Measurements from ENCODE around the gene KRT7.
A peak's percentile ranks its signal among the peaks of the same experiment; 100 is the strongest.
"Not testable (repeated sequence)": the region's sequence is repeated elsewhere in the genome, so short reads cannot be mapped to it uniquely, and the experiment has no call there.

Gene KRT7

GRCh38 chr12:52255926-52256583, 23.0 kb downstream of the KRT7 start:
- DNase-seq (ENCODE audit: low read depth, low spot score) = no peak

GRCh38 chr12:52256584-52256935, 23.5 kb downstream of the KRT7 start:
- DNase-seq (ENCODE audit: low read depth, low spot score) = no peak

GRCh38 chr12:52257074-52257551, 24.1 kb downstream of the KRT7 start:
- DNase-seq (ENCODE audit: low read depth, low spot score) = no peak

GRCh38 chr12:52257922-52258321, 24.9 kb downstream of the KRT7 start:
- not testable (repeated sequence) for DNase-seq (ENCODE audit: low read depth, low spot score)

DNA sequence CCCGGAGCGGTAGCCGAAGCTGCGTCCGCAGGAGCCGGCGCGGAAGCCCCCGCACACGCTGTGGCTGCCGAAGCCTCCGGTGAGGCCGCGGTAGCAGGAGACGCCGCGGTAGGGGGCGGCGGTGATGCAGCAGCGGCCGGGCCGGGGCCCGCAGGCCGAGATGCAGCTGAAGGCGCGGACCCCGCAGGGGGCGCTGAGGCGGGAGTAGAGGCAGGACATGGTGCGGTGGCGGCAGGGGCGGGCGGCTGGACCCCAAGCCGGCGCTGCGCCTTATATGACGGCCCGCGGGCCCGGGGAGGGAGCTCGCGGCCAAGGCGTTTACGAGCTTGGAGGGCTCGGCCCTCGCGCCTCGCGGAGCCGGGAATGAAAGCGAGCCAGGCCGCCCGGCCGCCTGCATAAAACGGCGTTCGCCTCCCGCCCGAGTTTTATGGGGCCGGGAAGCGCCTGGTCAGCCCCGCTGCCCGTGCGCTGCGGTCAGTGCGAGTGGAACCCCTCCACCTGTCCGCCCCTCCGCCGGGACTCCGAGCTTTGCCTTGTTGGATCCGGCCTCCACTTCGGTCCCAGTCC, 25.4 kb downstream of the KRT7 start:
- no peak for DNase-seq (ENCODE audit: low read depth, low spot score)

- no peak for DNase-seq (ENCODE audit: low read depth, low spot score)
Observed at GRCh38 chr12:52259657-52260243, 26.7 kb downstream of the KRT7 start.

DNA sequence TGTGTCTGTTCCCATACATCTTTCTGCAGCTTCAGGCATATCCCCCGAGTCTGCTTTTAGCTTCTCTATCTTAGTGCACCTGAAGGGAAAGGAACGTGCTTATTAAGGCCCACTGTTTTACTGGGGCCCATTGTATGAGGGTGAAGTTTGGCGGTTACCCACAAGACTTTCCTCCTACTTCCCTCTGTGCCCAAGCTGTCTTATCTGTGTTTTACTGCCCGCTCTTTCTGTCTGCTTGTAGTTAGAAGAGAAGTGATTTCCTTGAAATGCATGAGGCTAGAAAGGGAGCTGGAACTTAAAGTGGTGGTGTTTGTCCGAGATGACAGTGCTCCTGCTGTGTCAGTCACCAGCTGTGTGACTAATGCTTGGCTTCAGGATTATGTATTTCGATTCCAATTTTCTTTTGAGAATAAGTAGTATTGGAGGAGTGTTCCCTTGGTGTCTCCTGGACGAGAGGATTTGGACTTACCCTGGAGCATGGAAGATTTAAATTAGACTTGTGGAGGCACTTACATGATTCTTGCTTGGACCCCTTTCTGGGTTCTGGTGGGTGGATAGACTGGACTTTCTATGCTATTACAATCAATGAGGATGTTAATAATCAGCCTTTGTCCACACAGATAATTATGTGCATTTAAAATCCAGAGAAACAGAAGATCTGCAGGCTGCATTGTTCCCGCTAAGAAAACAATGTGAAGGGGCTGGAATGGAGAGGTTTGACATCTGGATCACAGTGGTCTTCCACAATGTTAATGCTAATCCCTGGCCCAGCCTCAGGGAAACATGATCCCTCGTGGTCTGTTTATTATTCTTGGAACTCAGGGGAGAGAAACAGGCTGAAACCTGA, 27.5 kb downstream of the KRT7 start:
- DNase-seq (ENCODE audit: low read depth, low spot score) = peak; percentile 33

DNA sequence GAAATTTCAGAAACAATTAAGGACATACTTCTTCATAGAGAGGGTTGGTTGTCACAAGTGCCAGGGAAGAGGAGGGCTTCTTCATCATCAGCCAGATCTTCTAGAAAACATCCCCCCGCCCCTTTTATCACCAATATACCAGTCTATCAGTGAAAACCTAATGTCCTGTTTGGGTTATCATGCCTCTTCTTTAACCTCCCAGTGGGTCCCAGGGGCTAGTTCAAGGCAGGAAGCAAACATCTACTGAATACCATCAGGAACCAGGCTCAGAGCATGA, 28.1 kb downstream of the KRT7 start:
- no peak for DNase-seq (ENCODE audit: low read depth, low spot score)

- DNase-seq (ENCODE audit: low read depth, low spot score) = no peak
Observed at GRCh38 chr12:52262286-52262685, 29.2 kb downstream of the KRT7 start.

GRCh38 chr12:52263761-52264434, 30.9 kb downstream of the KRT7 start:
- no peak for DNase-seq (ENCODE audit: low read depth, low spot score)

DNA sequence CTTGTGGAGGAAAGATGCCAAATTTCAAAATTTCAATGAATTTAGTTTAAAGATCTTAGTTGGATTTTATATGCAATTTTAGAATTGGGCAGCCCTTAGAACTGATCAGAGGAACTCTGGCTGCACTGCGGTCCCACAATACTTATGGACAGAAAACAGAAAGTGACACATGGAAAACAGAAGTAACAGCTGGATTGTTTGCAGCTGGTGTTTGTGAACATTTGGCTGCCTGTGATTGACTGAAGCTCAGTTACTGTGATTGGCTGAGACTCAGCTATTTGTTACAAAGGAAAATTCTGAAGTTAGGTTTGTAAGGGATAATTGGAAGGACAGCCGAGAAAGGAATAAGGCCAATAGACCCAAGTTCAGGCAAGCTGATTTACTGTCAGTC, 31.4 kb downstream of the KRT7 start:
- DNase-seq (ENCODE audit: low read depth, low spot score) = no peak

DNA sequence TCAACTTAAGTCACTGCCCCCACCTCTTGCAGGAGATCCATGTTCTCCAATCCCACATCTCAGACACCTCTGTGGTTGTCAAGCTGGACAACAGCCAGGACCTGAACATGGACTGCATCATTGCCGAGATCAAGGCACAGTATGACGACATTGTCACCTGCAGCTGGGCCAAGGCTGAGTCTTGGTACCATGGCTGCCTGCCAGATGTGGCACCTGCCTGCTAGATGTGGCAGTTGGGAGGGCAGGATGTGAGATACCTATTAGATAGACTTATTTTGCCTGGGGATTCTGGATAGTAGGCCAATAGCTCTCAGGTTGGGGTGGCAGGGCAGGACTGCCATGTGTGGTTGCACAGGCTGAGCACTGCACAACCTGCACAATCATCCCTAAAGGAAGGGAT, 33.5 kb downstream of the KRT7 start:
- no peak for DNase-seq (ENCODE audit: low read depth, low spot score)

- no peak for DNase-seq (ENCODE audit: low read depth, low spot score)
Observed at GRCh38 chr12:52267266-52267665, 34.2 kb downstream of the KRT7 start.

DNA sequence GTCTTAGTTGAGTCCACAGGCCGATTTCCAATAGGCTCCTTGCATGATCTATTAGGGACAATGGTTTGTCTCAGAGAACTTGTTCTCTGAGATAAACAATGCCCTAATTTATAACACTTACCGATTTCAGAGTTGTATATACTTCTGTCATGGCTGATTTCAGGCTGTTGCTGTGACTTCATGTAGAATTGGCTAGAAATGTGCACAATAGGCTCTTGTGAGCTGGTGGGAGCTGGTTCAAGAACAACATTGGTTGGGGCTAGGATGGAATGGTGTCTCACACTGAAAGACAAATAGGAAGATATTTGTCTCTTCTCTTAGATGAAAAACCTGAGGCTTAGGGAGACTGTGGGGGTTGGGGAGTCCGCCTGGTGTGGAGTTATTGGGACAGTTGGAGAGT, 34.7 kb downstream of the KRT7 start:
- DNase-seq (ENCODE audit: low read depth, low spot score) = no peak

GRCh38 chr12:52268212-52268611, 35.2 kb downstream of the KRT7 start:
- no peak for DNase-seq (ENCODE audit: low read depth, low spot score)

DNA sequence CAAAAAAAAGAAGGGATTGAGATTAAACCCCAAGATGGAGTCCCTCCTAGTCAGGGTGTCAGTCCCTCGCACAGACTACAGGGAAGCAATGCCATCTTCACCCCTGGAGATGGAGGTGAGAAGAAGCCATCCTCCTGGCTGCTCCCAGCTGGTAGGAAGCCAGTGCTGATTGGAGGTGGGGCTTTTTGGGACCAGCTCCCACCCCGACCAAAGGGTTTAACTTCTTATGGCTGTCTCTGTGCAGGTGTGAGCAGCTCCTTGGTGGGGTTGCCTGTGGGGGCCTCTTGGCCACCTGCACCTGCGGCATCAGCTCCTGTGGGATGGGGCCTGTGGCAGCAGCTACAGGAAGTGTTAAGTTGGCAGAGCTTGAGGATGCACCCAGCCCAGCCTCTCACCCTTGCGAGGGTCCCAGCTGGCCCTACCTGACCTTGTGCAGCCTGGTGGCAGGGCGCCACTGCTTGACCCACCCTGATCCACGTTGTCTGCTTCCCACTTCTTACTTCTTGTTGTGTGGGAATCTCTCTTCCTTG, 37.6 kb downstream of the KRT7 start:
- no peak for DNase-seq (ENCODE audit: low read depth, low spot score)

GRCh38 chr12:52271158-52271557, 38.1 kb downstream of the KRT7 start:
- no peak for DNase-seq (ENCODE audit: low read depth, low spot score)

DNA sequence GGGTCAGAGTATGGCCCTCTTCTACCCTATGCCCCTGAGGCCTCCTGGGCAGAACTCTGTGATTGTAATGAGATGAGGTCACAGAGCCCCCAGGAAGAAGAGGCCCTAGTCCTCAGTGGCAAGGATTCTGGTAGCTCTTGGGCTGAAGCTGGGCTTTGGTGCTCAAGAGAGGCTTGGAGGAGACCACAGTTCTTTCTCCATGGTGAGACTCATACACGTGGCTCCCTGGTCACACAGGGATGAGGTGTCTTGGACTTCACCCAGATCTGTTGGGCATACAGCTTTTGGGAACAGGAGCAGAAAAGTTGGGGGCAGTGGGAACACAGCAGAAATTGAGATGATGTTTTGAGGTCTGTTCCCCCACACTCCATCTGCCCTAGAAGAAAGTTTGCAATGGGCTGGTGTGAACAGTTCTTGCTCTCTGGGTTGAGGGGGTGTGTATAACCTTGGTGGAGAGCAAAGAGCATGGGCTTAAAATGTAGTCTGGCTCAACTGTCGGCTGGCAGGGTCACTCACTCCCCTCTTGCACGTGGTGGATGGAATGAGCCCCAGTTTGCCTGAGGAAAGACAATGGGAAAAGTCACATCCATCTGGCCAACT, 41.6 kb downstream of the KRT7 start, which contains the start of gene KRT86:
KRT86 (plus strand) TSS at position 125 of the 600 bp plus-strand sequence. CDS start 27,272 bp downstream, outside the sequence.
- DNase-seq (ENCODE audit: low read depth, low spot score) = no peak

- no peak for DNase-seq (ENCODE audit: low read depth, low spot score)
Observed at GRCh38 chr12:52275686-52276085, 42.6 kb downstream of the KRT7 start.

DNA sequence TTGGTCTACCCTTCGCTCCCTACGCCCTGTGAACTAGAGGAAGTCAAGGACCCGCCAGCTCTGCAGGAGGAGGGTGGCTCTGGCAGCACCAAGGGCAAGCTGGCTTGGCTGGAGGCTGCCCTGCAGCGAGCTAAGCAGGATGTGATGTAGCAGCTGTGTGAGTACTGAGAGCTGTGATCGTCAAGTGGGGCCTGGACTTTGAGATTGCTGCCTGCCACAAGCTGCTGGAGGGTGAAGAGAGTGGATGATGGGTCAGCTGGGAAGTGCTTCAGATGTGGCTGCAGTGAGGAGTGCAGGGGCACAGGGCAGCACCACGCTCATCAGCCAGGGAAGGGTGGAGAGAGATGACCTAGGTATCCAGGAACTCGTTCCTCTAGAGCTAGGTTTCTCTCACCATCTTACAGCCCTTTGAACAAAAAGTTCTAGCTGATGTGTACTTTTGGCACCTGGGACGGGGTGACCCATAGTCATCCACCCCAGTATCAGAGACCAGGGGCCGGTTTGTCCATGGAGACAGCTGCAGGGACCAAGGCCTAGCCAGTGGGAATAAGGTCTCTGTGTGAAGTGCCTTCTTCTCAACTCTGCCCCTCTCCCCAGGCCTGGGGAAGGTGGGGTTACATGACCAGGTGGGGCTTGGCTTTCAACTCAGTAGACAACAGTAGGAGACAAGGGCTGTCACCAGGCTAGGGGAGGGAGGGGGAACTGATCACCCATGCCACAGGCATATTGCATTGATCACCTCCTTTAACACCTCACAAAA, 44.6 kb downstream of the KRT7 start:
- no peak for DNase-seq (ENCODE audit: low read depth, low spot score)
